GM12873 (cell line): ENCODE data around the gene ZSCAN25.

ENCODE experiments used
- CTCF ChIP-seq: IDR thresholded peaks from 2 replicates; pipeline ENCODE4 v1.5.1; 2012; ENCODE audit warnings: low read depth, mild to moderate bottlenecking, moderate library complexity, low read length, control low read depth; ENCODE audit not compliant: insufficient read depth; ENCODE audit errors: missing control alignments

Gene ZSCAN25

GRCh38 chr7:99627513-99627912, 10.8 kb downstream of the ZSCAN25 start:
- TF ChIP-seq CTCF, result no peak

- no peak for TF ChIP-seq CTCF
Observed at GRCh38 chr7:99628471-99629465, 12.0 kb downstream of the ZSCAN25 start.

- TF ChIP-seq CTCF, result no peak
Observed at GRCh38 chr7:99629643-99630042, 12.9 kb downstream of the ZSCAN25 start.

GRCh38 chr7:99631295-99632109, 14.8 kb downstream of the ZSCAN25 start:
- TF ChIP-seq CTCF, result no peak

GRCh38 chr7:99638731-99639130, 22.0 kb downstream of the ZSCAN25 start:
- TF ChIP-seq CTCF, result no peak

GRCh38 chr7:99639267-99639666, 22.5 kb downstream of the ZSCAN25 start:
- TF ChIP-seq CTCF, result no peak

GRCh38 chr7:99642027-99642426, 25.3 kb downstream of the ZSCAN25 start:
- TF ChIP-seq CTCF, result no peak
